ENCODE measurements around the gene SLC25A34. TPM values are rescaled to one million over a fixed set of nuclear protein-coding genes. Genes with fewer than 3 reads are reported as not detected.
A peak's percentile ranks its signal among the peaks of the same experiment; 100 is the strongest.

Gene SLC25A34
- total RNA-seq, 2 experiments from 2014 or later = 1.6 TPM

GRCh38 chr1:15702722-15703550 is 33.1 kb upstream of the SLC25A34 start:
- peaks cover 20% of the 10 kb centered on the region for H3K36me3 Mint-ChIP-seq (ENCODE audit: low read depth)
- H3K9me3 Mint-ChIP-seq (ENCODE audit: insufficient read depth) = no peaks in the 10 kb centered on the region
- POLR2A ChIA-PET = interaction anchor here (0.6 to 1.0 kb wide), 2 partner anchors 16 to 1175 kb away, joined by 3 read pairs; no protein-coding TSS in a partner anchor
- CTCF ChIA-PET = no interaction called here
- H3K27me3 Mint-ChIP-seq (ENCODE audit: low read depth) = no peaks in the 10 kb centered on the region
- DNase-seq = no peak
- ATAC-seq = no peak
- H3K27ac Mint-ChIP-seq = no peak overlapping the region
- H3K4me1 Mint-ChIP-seq (ENCODE audit: low read depth) = peaks cover 7% of the 10 kb centered on the region
- H3K4me3 Mint-ChIP-seq = no peak overlapping the region

- no peak for ATAC-seq
- ChIA-PET CTCF (no interaction called here), POLR2A (no interaction called here)
- no peak for DNase-seq
- H3K27me3 Mint-ChIP-seq (ENCODE audit: low read depth) = no peaks in the 10 kb centered on the region
- peaks cover 20% of the 10 kb centered on the region for H3K36me3 Mint-ChIP-seq (ENCODE audit: low read depth)
- H3K27ac Mint-ChIP-seq = no peak overlapping the region
- H3K9me3 Mint-ChIP-seq (ENCODE audit: insufficient read depth) = no peaks in the 10 kb centered on the region
- H3K4me1 Mint-ChIP-seq (ENCODE audit: low read depth) = peaks cover 3% of the 10 kb centered on the region
- no peak overlapping the region for H3K4me3 Mint-ChIP-seq
Observed at GRCh38 chr1:15703562-15703961, 32.5 kb upstream of the SLC25A34 start.

DNA sequence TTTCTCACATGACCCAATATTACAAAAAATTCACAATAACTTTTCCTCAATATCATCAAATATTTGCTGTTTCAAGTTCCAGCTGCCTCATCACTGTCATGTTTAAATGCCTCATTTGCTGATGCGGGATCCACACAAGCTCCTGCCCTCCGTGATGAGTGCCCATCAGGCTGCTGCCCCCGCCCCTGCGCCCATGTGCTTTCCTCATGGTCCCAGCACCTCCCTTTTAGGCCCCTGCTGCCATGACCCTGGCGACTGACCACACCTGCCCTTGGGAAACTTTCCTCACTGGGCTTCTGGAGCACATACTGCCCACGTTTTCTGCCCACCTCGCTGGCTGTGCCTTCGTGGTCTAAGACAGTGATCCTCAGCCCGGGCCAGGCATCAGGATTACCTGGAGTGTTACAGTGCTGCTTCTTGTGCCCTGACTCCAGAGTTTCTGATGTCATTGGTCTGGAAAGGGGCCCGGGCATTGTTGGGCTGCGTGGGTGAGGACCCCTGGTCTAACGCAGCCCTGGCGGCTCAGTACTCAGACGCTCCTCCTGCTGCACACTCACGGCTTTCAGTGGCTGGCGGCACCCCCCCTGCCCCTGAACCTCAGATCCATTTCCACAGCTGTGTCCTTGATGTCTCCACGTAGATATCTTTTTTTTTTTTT is 31.4 kb upstream of the SLC25A34 start:
- no peaks in the 10 kb centered on the region for H3K4me1 Mint-ChIP-seq (ENCODE audit: low read depth)
- ChIA-PET POLR2A (interaction anchor here (0.5 kb wide), 1 partner anchor 114 kb away, joined by 5 read pairs; no protein-coding TSS in a partner anchor), CTCF (no interaction called here)
- H3K4me3 Mint-ChIP-seq = no peak overlapping the region
- H3K27me3 Mint-ChIP-seq (ENCODE audit: low read depth) = no peaks in the 10 kb centered on the region
- peaks cover 12% of the 10 kb centered on the region for H3K36me3 Mint-ChIP-seq (ENCODE audit: low read depth)
- ATAC-seq (no peak), DNase-seq (no peak)
- H3K27ac Mint-ChIP-seq = no peak overlapping the region
- H3K9me3 Mint-ChIP-seq (ENCODE audit: insufficient read depth) = no peaks in the 10 kb centered on the region

- no peaks in the 10 kb centered on the region for H3K4me1 Mint-ChIP-seq (ENCODE audit: low read depth)
- H3K4me3 Mint-ChIP-seq = no peak overlapping the region
- H3K9me3 Mint-ChIP-seq (ENCODE audit: insufficient read depth) = no peaks in the 10 kb centered on the region
- no peaks in the 10 kb centered on the region for H3K27me3 Mint-ChIP-seq (ENCODE audit: low read depth)
- H3K36me3 Mint-ChIP-seq (ENCODE audit: low read depth) = peaks cover 12% of the 10 kb centered on the region
- ChIA-PET CTCF (no interaction called here), POLR2A (no interaction called here)
- no peak overlapping the region for H3K27ac Mint-ChIP-seq
- no peak for DNase-seq
- ATAC-seq = no peak
Observed at GRCh38 chr1:15705184-15705566, 30.9 kb upstream of the SLC25A34 start.

GRCh38 chr1:15706751-15707150 is 29.3 kb upstream of the SLC25A34 start:
- no peak for DNase-seq
- ATAC-seq = no peak
- CTCF ChIA-PET = no interaction called here

GRCh38 chr1:15707239-15707925 is 28.7 kb upstream of the SLC25A34 start:
- no peaks in the 10 kb centered on the region for H3K9me3 Mint-ChIP-seq (ENCODE audit: insufficient read depth)
- DNase-seq = no peak
- no peak overlapping the region for H3K27ac Mint-ChIP-seq
- ATAC-seq = no peak
- CTCF ChIA-PET = no interaction called here
- no peaks in the 10 kb centered on the region for H3K27me3 Mint-ChIP-seq (ENCODE audit: low read depth)
- no peaks in the 10 kb centered on the region for H3K4me1 Mint-ChIP-seq (ENCODE audit: low read depth)
- POLR2A ChIA-PET = interaction anchor here (1.2 kb wide), 1 partner anchor 11 kb away, joined by 3 read pairs; no protein-coding TSS in a partner anchor
- peaks cover 10% of the 10 kb centered on the region for H3K36me3 Mint-ChIP-seq (ENCODE audit: low read depth)
- H3K4me3 Mint-ChIP-seq = no peak overlapping the region

More at GRCh38 chr1:15706751-15707150, 29.3 kb upstream of the SLC25A34 start:
- no peaks in the 10 kb centered on the region for H3K27me3 Mint-ChIP-seq (ENCODE audit: low read depth)
- H3K4me1 Mint-ChIP-seq (ENCODE audit: low read depth) = no peaks in the 10 kb centered on the region
- H3K36me3 Mint-ChIP-seq (ENCODE audit: low read depth) = peaks cover 11% of the 10 kb centered on the region
- H3K27ac Mint-ChIP-seq = no peak overlapping the region
- no peak overlapping the region for H3K4me3 Mint-ChIP-seq
- no peaks in the 10 kb centered on the region for H3K9me3 Mint-ChIP-seq (ENCODE audit: insufficient read depth)
- POLR2A ChIA-PET = interaction anchor here (1.2 kb wide), 1 partner anchor 10 kb away, joined by 3 read pairs; no protein-coding TSS in a partner anchor

DNA sequence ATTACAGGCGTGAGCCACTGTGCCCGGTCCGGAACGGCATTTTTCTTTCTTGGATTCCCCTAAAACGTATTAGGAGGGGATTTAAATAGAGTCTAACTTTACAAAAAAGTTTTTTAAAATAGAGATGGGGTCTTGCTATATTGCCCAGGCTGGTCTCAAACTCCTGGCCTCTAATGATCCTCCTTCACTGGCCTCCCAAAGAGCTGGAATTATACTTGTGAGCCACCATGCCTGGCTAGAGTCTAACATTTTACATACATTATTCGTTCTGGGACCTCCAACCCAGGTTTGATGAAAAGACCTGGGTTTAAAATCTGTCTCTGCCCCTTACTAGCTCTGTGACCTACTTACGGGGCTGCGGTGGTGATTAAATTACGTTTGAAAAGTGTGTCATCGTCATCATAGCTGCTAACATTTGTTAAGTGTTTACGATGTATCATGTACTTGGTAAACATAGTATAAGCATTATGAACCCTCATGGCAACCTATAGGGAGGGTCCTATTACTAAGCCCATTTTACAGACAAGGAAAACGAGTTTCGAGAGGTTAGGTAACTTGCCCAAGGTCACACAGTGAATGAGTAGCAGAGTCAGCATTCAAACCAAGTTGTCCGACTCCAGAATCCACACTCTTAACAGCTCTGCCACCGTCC is 27.4 kb upstream of the SLC25A34 start:
- no peaks in the 10 kb centered on the region for H3K27me3 Mint-ChIP-seq (ENCODE audit: low read depth)
- DNase-seq (no peak), ATAC-seq (no peak)
- peaks cover 10% of the 10 kb centered on the region for H3K36me3 Mint-ChIP-seq (ENCODE audit: low read depth)
- CTCF ChIA-PET = no interaction called here
- POLR2A ChIA-PET = no interaction called here
- H3K27ac Mint-ChIP-seq = no peak overlapping the region
- H3K4me1 Mint-ChIP-seq (ENCODE audit: low read depth) = no peaks in the 10 kb centered on the region
- no peaks in the 10 kb centered on the region for H3K9me3 Mint-ChIP-seq (ENCODE audit: insufficient read depth)
- no peak overlapping the region for H3K4me3 Mint-ChIP-seq

- POLR2A ChIA-PET = no interaction called here
- CTCF ChIA-PET = interaction anchor here (0.8 to 1.6 kb wide), 2 partner anchors 23 to 123 kb away, joined by 3 read pairs; no protein-coding TSS in a partner anchor
Observed at GRCh38 chr1:15709226-15709625, 26.8 kb upstream of the SLC25A34 start.

DNA sequence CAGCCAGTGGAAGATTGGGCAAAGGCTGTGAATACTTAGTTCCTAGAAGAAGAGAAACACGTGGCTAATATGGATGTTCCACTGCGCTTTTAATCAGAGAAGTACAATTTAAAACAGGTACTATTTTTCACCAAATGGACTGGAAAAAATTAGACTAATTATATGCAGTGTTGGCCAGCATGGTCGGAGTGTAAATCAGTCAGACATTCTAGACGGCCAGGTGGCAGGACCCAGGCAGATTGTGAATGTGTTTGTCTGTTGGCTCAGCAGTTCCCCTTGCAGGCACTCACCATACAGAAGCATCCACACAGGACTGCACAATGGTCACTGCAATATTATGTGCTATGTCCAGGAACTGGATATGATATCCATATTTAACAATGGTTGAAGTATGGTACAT is 23.9 kb upstream of the SLC25A34 start:
- H3K4me3 Mint-ChIP-seq = no peak overlapping the region
- POLR2A ChIA-PET = no interaction called here
- H3K9me3 Mint-ChIP-seq (ENCODE audit: insufficient read depth) = no peaks in the 10 kb centered on the region
- H3K36me3 Mint-ChIP-seq (ENCODE audit: low read depth) = peaks cover 6% of the 10 kb centered on the region
- peaks cover 2% of the 10 kb centered on the region for H3K4me1 Mint-ChIP-seq (ENCODE audit: low read depth)
- no peak overlapping the region for H3K27ac Mint-ChIP-seq
- CTCF ChIA-PET = no interaction called here
- ATAC-seq = no peak
- DNase-seq = no peak
- H3K27me3 Mint-ChIP-seq (ENCODE audit: low read depth) = no peaks in the 10 kb centered on the region

More at GRCh38 chr1:15709226-15709625, 26.8 kb upstream of the SLC25A34 start:
- H3K36me3 Mint-ChIP-seq (ENCODE audit: low read depth) = peaks cover 10% of the 10 kb centered on the region
- H3K27me3 Mint-ChIP-seq (ENCODE audit: low read depth) = no peaks in the 10 kb centered on the region
- ATAC-seq = no peak
- no peak overlapping the region for H3K4me3 Mint-ChIP-seq
- no peak for DNase-seq
- no peak overlapping the region for H3K27ac Mint-ChIP-seq
- no peaks in the 10 kb centered on the region for H3K9me3 Mint-ChIP-seq (ENCODE audit: insufficient read depth)
- no peaks in the 10 kb centered on the region for H3K4me1 Mint-ChIP-seq (ENCODE audit: low read depth)

DNA sequence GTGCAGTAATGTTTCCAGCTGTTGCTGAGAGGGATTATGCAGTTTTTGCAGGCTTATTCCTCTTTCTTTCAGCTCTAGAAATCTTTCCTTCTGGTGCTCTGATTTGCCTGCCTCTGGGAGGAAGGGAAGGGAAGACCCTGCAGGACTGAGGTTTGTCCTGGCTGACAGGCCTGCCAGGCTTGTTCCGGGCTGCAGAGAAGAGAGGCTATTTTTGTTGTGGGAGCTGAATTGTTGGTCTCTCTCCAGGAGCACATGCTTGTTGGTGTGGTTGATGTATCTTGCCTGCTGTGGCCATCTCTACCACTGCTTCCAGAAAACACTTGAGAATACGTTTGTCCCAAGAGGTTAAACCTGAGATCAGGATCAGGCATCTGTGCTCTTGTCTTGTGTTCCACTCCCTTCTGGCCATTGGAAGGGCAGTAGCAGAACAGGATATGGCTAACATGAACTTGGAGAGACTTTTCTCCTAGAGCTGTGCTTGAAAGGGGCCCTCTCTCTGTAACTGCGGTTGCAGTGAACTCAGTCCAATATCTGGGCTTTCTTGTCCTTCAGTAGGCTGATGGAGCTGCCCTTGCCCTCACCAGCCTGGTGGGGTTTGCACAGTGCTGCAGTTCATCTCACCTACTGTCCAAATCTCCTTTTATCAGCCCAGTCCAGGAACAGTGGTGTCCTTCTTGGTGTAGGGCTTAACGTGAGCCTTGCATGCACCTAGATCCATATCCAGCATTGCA is 21.5 kb upstream of the SLC25A34 start:
- Mint-ChIP-seq H3K9me3 (ENCODE audit: insufficient read depth) (no peaks in the 10 kb centered on the region), H3K27me3 (ENCODE audit: low read depth) (no peaks in the 10 kb centered on the region), H3K27ac (peak overlapping the region; percentile 48), H3K4me1 (ENCODE audit: low read depth) (peaks cover 2% of the 10 kb centered on the region), H3K36me3 (ENCODE audit: low read depth) (peaks cover 15% of the 10 kb centered on the region), H3K4me3 (no peak overlapping the region)
- no peak for DNase-seq
- POLR2A ChIA-PET = interaction anchor here (1.1 kb wide), 1 partner anchor 17 kb away, joined by 5 read pairs; no protein-coding TSS in a partner anchor
- no peak for ATAC-seq
- CTCF ChIA-PET = interaction anchor here (1.1 kb wide), 1 partner anchor 101 kb away, joined by 3 read pairs; no protein-coding TSS in a partner anchor

All from activated CD8-positive, alpha-beta T cell treated with anti-CD3 and anti-CD28 coated beads, Interleukin-2, amount 10 ng/mL, durations not matched to agents 7 days and 5 days (primary cell).